SK-N-DZ (cell line): Measurements from ENCODE around the gene GPAT2.
"Not testable (repeated sequence)": the region's sequence is repeated elsewhere in the genome, so short reads cannot be mapped to it uniquely, and the experiment has no call there.

Source experiments
- DNase-seq: peaks from one replicate; pipeline ENCODE4 v3.0.0-alpha.2; 2015; ENCODE audit warnings: low spot score

The GPAT2 gene

GRCh38 chr2:96064760-96065159, 30.0 kb upstream of the GPAT2 start:
- DNase-seq: not testable (repeated sequence)

- not testable (repeated sequence) for DNase-seq
Observed at GRCh38 chr2:96064047-96064675, 29.4 kb upstream of the GPAT2 start.

GRCh38 chr2:96063116-96063899, 28.6 kb upstream of the GPAT2 start:
- DNase-seq: peak; percentile 42

- DNase-seq: not testable (repeated sequence)
Observed at GRCh38 chr2:96062483-96062882, 27.8 kb upstream of the GPAT2 start.

- DNase-seq: not testable (repeated sequence)
Observed at GRCh38 chr2:96061901-96062300, 27.2 kb upstream of the GPAT2 start.

GRCh38 chr2:96061197-96061817, 26.6 kb upstream of the GPAT2 start:
- DNase-seq: not testable (repeated sequence)

GRCh38 chr2:96060325-96060724, 25.6 kb upstream of the GPAT2 start:
- not testable (repeated sequence) for DNase-seq

- not testable (repeated sequence) for DNase-seq
Observed at GRCh38 chr2:96059443-96059842, 24.7 kb upstream of the GPAT2 start.

- not testable (repeated sequence) for DNase-seq
Observed at GRCh38 chr2:96055830-96056229, 21.1 kb upstream of the GPAT2 start.

- not testable (repeated sequence) for DNase-seq
Observed at GRCh38 chr2:96054537-96054936, 19.8 kb upstream of the GPAT2 start.

GRCh38 chr2:96053385-96053784, 18.7 kb upstream of the GPAT2 start:
- not testable (repeated sequence) for DNase-seq

- not testable (repeated sequence) for DNase-seq
Observed at GRCh38 chr2:96052632-96053031, 17.9 kb upstream of the GPAT2 start.

- not testable (repeated sequence) for DNase-seq
Observed at GRCh38 chr2:96049917-96050262, 15.2 kb upstream of the GPAT2 start.

GRCh38 chr2:96049049-96049916, 14.6 kb upstream of the GPAT2 start:
- DNase-seq: not testable (repeated sequence)

- not testable (repeated sequence) for DNase-seq
Observed at GRCh38 chr2:96035554-96035953, 838 bp upstream of the GPAT2 start.

- DNase-seq: not testable (repeated sequence)
Observed at GRCh38 chr2:96033997-96034396, 719 bp downstream of the GPAT2 start.

GRCh38 chr2:96027725-96028325, 6.9 kb downstream of the GPAT2 start:
- DNase-seq: not testable (repeated sequence)

- DNase-seq: not testable (repeated sequence)
Observed at GRCh38 chr2:96025755-96026154, 9.0 kb downstream of the GPAT2 start.

- no peak for DNase-seq
Observed at GRCh38 chr2:96025194-96025492, 9.6 kb downstream of the GPAT2 start.

GRCh38 chr2:96024336-96025193, 10.2 kb downstream of the GPAT2 start:
- no peak for DNase-seq
